Measurements from ENCODE around the gene CACNA1E. TPM values are rescaled to one million over a fixed set of nuclear protein-coding genes. Genes with fewer than 3 reads are reported as not detected.

Gene CACNA1E
- total RNA-seq, 1 donor from 2014 or later = 2.1 TPM

- DNase-seq (ENCODE audit: extremely low spot score, unreplicated experiment) = peak; percentile 80
Observed at GRCh38 chr1:181482521-181483284, 614 bp upstream of the CACNA1E start.

DNA sequence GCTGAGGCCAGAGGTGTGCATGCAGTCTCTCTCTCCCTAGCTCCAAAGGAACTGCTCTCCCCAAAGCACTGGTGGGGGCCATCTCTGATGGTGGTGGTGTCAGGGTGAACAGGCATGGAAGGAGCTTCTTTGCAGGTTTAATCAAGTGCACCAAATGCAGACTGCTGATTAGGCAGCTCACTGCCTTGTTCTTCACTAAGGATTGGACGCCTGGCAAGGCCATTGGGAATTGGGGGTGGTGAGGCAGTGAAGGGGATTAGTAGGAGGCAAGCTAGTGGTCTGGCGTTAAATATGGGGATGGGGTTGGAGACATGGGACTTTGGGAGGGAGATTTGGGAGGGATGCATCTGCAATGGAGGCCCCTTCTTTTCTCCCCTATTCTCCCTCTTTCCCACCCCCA, 1.5 kb downstream of the CACNA1E start:
- peaks cover 100% of the 10 kb centered on the region for H3K27me3 Mint-ChIP-seq
- no peaks in the 10 kb centered on the region for H3K36me3 Mint-ChIP-seq
- H3K4me3 Mint-ChIP-seq = peak overlapping the region; percentile 86
- DNase-seq (ENCODE audit: extremely low spot score, unreplicated experiment) = no peak
- no peaks in the 10 kb centered on the region for H3K9me3 Mint-ChIP-seq
- peaks cover 10% of the 10 kb centered on the region for H3K4me1 Mint-ChIP-seq (ENCODE audit: unreplicated experiment)
- no peak overlapping the region for H3K27ac Mint-ChIP-seq
- TF ChIP-seq, protein P1, sequence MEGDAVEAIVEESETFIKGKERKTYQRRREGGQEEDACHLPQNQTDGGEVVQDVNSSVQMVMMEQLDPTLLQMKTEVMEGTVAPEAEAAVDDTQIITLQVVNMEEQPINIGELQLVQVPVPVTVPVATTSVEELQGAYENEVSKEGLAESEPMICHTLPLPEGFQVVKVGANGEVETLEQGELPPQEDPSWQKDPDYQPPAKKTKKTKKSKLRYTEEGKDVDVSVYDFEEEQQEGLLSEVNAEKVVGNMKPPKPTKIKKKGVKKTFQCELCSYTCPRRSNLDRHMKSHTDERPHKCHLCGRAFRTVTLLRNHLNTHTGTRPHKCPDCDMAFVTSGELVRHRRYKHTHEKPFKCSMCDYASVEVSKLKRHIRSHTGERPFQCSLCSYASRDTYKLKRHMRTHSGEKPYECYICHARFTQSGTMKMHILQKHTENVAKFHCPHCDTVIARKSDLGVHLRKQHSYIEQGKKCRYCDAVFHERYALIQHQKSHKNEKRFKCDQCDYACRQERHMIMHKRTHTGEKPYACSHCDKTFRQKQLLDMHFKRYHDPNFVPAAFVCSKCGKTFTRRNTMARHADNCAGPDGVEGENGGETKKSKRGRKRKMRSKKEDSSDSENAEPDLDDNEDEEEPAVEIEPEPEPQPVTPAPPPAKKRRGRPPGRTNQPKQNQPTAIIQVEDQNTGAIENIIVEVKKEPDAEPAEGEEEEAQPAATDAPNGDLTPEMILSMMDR (conservative IDR thresholded peaks at IDR 0.05) = no peak

More at GRCh38 chr1:181482521-181483284, 614 bp upstream of the CACNA1E start:
- H3K27ac Mint-ChIP-seq = no peak overlapping the region
- TF ChIP-seq, protein P1 (conservative IDR thresholded peaks at IDR 0.05) = peak; percentile 20
- peak overlapping the region; percentile 86 for H3K4me3 Mint-ChIP-seq
- no peaks in the 10 kb centered on the region for H3K9me3 Mint-ChIP-seq
- peaks cover 10% of the 10 kb centered on the region for H3K4me1 Mint-ChIP-seq (ENCODE audit: unreplicated experiment)
- no peaks in the 10 kb centered on the region for H3K36me3 Mint-ChIP-seq
- H3K27me3 Mint-ChIP-seq = peaks cover 92% of the 10 kb centered on the region

- peak overlapping the region; percentile 86 for H3K4me3 Mint-ChIP-seq
- DNase-seq (ENCODE audit: extremely low spot score, unreplicated experiment) = no peak
- TF ChIP-seq, protein P1 (conservative IDR thresholded peaks at IDR 0.05) = no peak
Observed at GRCh38 chr1:181485287-181486097, 2.2 kb downstream of the CACNA1E start.

GRCh38 chr1:181486098-181486420, 2.7 kb downstream of the CACNA1E start:
- H3K9me3 Mint-ChIP-seq = no peaks in the 10 kb centered on the region
- H3K4me3 Mint-ChIP-seq = peak overlapping the region; percentile 86
- no peaks in the 10 kb centered on the region for H3K36me3 Mint-ChIP-seq
- H3K27me3 Mint-ChIP-seq = peaks cover 98% of the 10 kb centered on the region
- TF ChIP-seq, protein P1 (conservative IDR thresholded peaks at IDR 0.05) = peak; percentile 63
- no peak for DNase-seq (ENCODE audit: extremely low spot score, unreplicated experiment)
- no peak overlapping the region for H3K27ac Mint-ChIP-seq
- H3K4me1 Mint-ChIP-seq (ENCODE audit: unreplicated experiment) = peaks cover 10% of the 10 kb centered on the region

More at GRCh38 chr1:181485287-181486097, 2.2 kb downstream of the CACNA1E start:
- peaks cover 10% of the 10 kb centered on the region for H3K4me1 Mint-ChIP-seq (ENCODE audit: unreplicated experiment)
- peak overlapping the region; percentile 31 for H3K27ac Mint-ChIP-seq
- H3K9me3 Mint-ChIP-seq = no peaks in the 10 kb centered on the region
- H3K27me3 Mint-ChIP-seq = peaks cover 98% of the 10 kb centered on the region
- no peaks in the 10 kb centered on the region for H3K36me3 Mint-ChIP-seq

DNA sequence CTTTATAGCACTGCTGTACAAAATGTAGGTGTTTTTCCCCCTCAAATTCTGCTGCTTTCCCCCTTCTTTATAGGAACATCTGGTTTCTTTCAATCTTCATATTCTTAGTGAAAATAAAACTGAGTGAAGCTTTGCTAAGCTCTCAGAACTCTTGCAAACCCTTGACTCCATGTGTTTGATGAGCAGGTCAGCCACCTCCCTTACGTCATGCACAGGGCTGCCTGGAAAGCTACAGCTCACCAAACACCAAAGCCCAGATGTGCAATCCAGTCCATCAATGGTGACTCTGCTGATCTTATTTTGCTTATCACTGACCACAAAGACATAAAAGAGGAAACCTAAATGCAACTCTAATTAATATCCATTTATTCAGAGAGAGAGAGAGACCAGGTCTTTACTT, 5.5 kb downstream of the CACNA1E start:
- TF ChIP-seq, protein P1 (conservative IDR thresholded peaks at IDR 0.05) = no peak
- no peaks in the 10 kb centered on the region for H3K36me3 Mint-ChIP-seq
- no peaks in the 10 kb centered on the region for H3K9me3 Mint-ChIP-seq
- H3K4me3 Mint-ChIP-seq = no peak overlapping the region
- H3K27me3 Mint-ChIP-seq = peaks cover 90% of the 10 kb centered on the region
- DNase-seq (ENCODE audit: extremely low spot score, unreplicated experiment) = no peak
- no peak overlapping the region for H3K27ac Mint-ChIP-seq
- peaks cover 6% of the 10 kb centered on the region for H3K4me1 Mint-ChIP-seq (ENCODE audit: unreplicated experiment)
